HuH-7 (cell line): ENCODE results near the gene KIF21B.
"Not testable (repeated sequence)": the region's sequence is repeated elsewhere in the genome, so short reads cannot be mapped to it uniquely, and the experiment has no call there.

Experiments
- DNase-seq: peaks from one replicate; pipeline ENCODE4 v3.0.0; 2011; ENCODE audit warnings: low spot score

The KIF21B gene

GRCh38 chr1:200970771-200971427 is 52.6 kb downstream of the KIF21B start:
- DNase-seq: no peak

- peak; percentile 48 for DNase-seq
Observed at GRCh38 chr1:200969726-200970561, 53.6 kb downstream of the KIF21B start.

- no peak for DNase-seq
Observed at GRCh38 chr1:200968469-200969410, 54.8 kb downstream of the KIF21B start.

- DNase-seq: no peak
Observed at GRCh38 chr1:200967693-200968468, 55.6 kb downstream of the KIF21B start.

DNA sequence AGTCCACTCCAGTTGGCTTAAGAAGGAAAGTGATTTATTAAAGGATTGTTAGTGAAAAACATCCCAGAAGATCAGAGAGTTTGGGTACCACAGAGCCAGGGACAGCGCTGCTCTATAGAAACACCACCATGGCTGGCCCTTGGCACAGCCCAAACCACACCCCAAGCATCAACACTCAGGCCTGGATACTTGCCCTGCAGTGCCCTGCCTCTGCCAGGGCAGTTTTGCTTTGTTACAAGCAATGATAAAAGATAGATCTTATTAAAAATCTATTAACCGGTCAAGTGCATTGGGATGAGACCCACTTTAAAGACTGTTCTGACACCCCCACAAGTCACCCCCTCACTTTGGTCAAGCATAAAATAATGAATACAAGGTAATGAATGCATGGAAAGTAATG is 56.6 kb downstream of the KIF21B start:
- DNase-seq: no peak

DNA sequence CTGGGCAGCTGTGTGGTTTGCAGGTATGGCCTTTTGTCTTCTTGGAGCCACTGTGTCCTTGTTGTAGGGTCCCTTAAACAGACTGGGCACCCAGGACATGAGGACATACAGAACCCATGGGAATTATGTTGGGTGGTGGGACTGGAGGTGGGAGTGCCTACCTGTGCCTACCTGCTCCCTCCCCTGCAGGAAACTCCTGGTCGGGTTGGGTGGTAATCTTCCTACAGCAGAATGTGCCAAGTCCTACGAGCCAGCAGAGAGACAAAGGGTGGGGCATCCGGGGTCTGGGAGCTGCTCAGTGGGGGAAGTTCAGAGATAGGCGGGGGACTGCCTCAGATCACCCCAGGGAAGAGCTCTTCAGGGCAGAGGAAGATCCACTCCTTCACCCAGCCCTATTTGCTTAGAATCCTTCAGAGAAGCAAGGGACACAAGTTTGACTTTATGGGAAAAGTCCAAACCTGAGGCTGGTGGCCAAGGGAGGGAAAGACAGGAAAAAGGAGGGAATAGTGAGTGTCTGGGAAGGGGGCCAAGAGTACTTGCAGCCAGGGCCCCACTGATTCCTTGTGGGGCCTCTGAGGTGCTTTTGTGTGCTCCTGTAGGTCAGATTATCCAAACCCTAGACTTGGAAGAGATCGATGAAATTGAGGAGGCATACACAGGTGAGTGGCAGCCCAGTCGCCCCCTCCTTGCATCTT is 58.3 kb downstream of the KIF21B start:
- no peak for DNase-seq

DNA sequence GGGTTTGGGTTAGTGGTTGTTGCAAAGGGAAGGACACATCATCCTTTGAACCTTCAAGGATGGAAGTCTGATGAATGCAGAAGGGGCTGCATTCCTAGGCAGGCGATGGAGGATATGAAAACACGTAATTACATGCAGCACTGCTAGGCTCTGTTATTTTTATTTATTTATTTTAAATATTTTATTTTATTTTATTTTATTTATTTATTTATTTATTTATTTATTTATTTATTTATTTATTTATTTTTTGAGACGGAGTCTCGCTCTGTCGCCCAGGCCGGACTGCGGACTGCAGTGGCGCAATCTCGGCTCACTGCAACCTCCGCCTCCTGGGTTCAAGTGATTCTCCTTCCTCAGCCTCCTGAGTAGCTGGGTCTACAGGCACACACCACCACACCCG is 59.6 kb downstream of the KIF21B start:
- DNase-seq: not testable (repeated sequence)

DNA sequence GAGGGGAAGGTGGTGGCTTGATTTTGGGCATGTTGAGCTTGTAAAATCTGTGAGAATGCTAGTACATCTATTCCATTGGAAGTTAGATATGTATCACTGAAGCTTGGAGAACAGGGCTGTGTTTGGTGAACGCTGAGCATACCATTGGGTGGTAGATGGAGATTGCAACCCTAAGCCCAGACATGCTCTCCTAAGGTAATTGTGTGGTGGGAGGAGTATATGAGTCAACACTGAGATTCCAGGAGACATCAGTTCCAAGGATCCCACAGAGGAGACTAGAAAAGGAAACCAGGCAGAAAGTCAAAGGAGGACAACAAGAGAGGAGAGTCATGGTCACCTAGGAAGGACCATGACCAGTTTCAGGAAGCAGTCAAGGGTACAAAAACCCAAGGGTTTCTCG is 60.4 kb downstream of the KIF21B start:
- DNase-seq: no peak

DNA sequence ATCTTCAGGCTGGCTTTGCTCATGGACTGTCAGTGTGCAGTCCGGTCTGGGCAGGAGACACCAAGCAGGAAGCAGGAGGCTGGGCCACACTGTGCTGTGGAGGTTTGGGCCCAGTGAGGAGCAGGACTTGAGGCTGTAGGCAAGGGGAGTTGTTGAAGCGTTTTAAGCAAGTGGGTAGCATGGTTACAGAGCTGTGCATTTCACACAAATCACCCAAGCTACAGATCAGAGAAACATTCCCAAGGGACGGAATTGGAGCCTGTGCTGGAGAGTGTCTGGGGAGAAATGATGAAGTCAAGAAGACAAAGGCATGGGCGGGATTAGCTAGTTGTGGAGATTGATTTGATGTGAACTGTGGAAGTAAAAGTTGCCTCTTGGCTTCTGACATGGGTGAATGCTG is 60.9 kb downstream of the KIF21B start:
- no peak for DNase-seq

DNA sequence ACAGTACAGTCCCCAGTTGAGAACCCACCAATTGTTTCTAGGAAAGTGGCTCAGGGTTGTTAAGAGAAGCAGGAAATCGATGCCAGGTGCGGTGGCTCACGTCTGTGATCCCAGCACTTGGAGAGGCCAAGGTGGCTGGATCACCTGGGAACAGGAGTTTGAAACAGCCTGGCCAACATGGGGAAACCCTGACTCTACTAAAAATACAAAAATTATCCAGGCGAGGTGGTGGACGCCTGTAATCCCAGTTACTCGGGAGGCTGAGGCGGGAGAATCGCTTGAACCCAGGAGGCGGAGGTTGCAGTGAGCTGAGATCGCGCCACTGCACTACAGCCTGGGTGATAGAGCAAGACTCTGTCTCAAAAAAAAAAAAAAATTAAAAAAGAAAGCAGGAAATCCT is 61.4 kb downstream of the KIF21B start:
- not testable (repeated sequence) for DNase-seq

DNA sequence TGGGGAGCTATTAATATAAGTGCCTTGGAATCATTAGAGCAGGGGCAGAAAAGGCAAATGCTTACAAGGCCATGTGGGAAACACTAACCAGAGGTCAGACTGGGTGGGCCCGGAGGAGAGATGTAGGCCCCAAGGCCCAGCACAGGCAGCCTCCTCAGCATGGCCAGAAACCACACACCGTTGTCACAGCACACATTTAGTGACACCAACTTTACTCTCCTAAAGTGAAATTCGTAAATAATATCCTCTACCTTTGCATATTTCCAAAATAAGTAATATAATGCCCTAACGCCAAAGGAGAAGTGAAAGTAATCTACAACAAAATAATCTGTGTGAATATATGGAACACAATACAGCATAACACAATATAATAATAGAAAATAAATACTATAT is 62.6 kb downstream of the KIF21B start:
- no peak for DNase-seq

DNA sequence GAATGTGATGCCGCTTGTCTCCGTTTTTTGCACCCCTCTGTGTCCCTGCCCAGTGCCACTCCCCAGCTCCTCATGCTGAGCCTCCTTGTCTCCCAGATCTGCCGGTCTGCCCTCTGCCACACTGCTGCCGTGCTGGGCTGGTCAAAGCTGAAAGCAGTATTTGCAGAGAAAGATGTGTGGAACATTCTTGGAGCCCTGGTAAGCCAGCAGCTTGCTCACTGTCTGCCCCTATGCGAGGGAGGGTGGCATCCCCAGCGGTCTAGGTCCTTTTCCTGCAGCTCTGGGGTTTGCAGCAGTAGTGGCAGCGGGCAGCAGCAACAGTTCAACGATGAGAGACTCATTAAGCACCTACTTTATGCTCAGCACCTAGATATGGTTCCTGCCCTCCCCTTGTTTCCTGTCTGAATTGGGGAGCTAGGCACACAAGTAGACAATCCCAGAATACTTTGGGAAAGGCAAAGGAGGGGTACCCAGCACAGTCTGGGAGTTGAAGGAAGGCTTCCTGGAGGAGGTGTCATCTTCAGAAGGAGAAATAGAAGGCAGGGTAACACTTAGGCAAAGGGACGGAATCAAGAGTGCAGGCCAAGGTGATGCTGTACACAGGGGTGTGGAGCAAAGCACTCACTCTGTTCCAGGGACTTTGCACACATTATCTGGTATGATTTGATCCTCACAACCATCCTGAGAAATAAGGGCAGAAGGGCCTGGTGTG is 63.1 kb downstream of the KIF21B start:
- DNase-seq: no peak

GRCh38 chr1:200959411-200959921 is 64.0 kb downstream of the KIF21B start:
- no peak for DNase-seq

- no peak for DNase-seq
Observed at GRCh38 chr1:200958597-200958996, 64.9 kb downstream of the KIF21B start.

GRCh38 chr1:200954434-200954833 is 69.1 kb downstream of the KIF21B start:
- no peak for DNase-seq

DNA sequence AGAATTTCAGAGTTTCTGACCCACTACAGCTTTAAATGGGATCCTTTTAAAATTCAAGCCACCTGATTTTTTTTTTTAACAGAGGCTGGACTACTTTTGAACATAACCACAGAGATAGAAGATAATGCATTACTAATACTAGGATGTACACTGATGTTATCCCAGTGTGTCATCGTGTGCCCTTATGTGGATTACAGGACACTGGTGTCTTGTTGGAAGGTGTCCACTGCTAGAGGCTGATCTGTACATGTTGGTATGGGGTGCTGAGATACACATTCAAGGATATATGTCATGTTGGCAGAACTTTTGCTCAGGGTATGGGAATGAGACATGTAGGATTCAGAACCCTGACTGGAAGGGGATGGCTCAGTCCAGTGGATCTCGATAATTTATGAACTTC is 72.5 kb downstream of the KIF21B start:
- DNase-seq: no peak

DNA sequence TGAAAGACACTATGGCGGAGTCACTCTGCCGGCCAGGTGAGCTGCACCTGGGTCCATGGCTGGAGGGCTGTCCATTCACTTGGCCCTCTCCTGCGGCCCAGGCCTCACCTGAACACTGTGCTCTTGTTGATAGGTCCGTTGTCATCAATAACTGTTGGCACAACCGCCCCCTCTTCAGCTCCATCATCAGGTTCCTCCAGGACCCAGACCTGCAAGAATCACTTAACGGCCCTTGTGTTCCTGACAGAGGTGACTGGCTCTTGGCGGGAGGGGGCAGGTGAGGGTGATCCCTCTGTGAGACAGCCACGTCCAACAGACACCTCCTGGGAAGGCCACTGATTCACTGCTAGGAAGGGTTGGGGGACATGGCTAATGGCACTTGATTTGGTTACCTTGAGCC is 73.9 kb downstream of the KIF21B start:
- DNase-seq: no peak

DNA sequence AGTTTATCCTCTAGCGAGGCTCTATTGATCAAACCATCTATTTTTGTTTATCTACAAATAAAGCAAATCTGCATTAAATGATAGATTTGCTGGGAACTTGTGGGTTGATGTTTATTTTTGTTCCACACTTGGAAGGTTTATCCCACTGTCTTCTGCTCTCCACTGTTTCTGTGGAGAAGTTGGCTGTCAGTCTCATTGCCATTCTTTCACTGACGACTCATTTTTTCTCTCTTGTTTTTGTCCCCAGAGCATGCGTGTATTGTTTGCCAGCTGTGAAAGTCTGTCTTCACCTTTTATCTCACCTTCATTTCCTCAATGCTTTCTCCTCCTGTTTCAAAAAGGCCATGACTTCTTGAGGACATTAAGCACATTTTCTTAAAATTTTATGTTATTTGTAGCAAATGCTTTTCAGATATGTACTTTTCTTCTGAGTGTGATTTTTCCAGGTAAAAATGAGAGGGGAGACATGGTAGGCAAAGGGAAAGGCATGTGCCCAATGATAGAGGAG is 76.4 kb downstream of the KIF21B start:
- DNase-seq: no peak

DNA sequence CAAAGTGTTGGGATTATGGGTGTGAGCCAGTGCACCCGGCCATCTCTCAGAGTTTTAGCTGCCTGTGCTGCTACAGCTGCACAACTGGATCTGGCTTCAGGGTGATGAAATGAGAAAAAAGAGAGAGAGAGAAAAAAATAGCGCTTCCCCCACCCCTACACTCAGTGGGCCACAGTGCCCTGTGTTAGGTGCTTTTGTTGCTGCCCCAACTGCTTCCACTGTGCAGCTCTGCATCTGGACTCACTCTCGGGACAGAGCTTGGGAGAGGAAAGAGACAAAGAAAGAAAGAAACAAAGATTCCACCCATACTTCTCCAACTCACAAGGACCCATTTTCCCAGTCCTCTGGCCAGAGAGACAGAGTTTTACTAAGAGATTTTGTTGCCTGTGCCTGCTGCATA is 78.4 kb downstream of the KIF21B start:
- no peak for DNase-seq

DNA sequence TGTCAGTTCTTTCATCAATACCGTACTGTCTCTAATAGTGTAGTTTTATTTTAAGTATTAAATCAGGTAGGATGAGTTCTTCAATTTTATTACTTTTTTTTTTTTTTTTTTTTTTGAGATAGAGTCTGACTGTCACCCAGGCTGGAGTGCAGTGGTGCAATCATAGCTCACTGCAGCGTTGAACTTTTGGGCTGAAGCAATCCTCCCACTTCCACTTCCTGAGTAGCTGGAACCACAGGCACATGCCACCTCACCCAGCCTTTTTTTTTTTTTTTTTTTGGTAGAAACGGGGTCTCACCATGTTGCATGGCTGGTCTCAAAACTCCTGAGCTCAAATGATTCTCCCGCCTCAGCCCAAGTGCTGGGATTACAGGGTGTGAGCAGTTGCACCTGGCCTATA is 84.6 kb downstream of the KIF21B start:
- DNase-seq: no peak
